C4-2B (cell line): ENCODE data around the gene CLEC16A.

Source experiments
- H3K27ac ChIP-seq: fragments of 450-650 bp; 2 replicates; pipeline ENCODE4 v1.5.1; 2017
- ZFX ChIP-seq: fragments of 450-650 bp; IDR thresholded peaks from 2 replicates; pipeline ENCODE4 v1.6.1; 2017
- TF ChIP-seq, protein P1 (sequence below): fragments of 450-650 bp; conservative IDR thresholded peaks from 2 replicates; pipeline ENCODE4 v1.5.1; 2017; ENCODE audit warnings: mild to moderate bottlenecking

The CLEC16A gene, protein sequence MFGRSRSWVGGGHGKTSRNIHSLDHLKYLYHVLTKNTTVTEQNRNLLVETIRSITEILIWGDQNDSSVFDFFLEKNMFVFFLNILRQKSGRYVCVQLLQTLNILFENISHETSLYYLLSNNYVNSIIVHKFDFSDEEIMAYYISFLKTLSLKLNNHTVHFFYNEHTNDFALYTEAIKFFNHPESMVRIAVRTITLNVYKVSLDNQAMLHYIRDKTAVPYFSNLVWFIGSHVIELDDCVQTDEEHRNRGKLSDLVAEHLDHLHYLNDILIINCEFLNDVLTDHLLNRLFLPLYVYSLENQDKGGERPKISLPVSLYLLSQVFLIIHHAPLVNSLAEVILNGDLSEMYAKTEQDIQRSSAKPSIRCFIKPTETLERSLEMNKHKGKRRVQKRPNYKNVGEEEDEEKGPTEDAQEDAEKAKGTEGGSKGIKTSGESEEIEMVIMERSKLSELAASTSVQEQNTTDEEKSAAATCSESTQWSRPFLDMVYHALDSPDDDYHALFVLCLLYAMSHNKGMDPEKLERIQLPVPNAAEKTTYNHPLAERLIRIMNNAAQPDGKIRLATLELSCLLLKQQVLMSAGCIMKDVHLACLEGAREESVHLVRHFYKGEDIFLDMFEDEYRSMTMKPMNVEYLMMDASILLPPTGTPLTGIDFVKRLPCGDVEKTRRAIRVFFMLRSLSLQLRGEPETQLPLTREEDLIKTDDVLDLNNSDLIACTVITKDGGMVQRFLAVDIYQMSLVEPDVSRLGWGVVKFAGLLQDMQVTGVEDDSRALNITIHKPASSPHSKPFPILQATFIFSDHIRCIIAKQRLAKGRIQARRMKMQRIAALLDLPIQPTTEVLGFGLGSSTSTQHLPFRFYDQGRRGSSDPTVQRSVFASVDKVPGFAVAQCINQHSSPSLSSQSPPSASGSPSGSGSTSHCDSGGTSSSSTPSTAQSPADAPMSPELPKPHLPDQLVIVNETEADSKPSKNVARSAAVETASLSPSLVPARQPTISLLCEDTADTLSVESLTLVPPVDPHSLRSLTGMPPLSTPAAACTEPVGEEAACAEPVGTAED

DNA sequence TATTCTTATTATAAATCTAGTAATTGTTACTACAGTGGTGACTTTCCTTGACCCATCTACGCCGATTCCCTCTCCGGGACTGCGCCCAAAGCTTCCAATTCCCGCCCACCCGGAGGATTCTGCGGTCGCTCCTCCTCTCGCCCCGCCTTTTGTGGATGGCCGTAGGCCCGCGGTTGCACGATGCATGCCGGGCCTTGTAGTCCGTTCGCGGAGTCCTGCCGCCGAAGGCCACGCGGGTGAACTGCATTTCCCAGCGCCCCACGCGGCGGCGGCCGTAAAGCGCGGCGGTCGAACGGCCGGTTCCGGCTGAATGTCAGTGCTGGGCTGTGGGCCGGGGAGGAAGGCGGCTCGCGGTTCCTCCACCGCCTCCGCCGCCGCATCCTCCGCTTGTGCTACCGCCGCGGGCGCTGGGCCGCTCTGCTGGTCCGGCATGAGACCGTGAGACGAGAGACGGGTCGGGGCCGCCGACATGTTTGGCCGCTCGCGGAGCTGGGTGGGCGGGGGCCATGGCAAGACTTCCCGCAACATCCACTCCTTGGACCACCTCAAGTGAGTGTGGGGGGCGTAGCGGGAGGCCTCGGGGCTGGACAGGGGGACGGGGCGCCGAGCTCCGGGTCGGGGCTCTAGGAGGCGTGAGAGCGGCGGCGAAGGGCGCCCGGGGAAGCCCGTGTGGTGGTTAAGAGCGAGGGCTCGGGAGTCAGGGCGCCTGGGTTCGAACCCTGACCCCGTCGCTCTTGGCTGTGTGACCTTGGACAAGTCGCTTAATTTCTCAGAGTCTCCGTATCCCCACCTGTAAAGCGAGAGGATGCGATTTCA, at the start of gene CLEC16A:
Gene CLEC16A, plus strand, starts transcription at position 316 of the 816 bp plus-strand sequence. Its CDS starts 154 bp downstream, at position 470.
- H3K27ac ChIP-seq = peak within 1 kb of the TSS; percentile 82
- TF ChIP-seq, protein P1, sequence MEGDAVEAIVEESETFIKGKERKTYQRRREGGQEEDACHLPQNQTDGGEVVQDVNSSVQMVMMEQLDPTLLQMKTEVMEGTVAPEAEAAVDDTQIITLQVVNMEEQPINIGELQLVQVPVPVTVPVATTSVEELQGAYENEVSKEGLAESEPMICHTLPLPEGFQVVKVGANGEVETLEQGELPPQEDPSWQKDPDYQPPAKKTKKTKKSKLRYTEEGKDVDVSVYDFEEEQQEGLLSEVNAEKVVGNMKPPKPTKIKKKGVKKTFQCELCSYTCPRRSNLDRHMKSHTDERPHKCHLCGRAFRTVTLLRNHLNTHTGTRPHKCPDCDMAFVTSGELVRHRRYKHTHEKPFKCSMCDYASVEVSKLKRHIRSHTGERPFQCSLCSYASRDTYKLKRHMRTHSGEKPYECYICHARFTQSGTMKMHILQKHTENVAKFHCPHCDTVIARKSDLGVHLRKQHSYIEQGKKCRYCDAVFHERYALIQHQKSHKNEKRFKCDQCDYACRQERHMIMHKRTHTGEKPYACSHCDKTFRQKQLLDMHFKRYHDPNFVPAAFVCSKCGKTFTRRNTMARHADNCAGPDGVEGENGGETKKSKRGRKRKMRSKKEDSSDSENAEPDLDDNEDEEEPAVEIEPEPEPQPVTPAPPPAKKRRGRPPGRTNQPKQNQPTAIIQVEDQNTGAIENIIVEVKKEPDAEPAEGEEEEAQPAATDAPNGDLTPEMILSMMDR = no peak
- TF ChIP-seq ZFX = 0 out of 2 replicates have a peak, but pooled peaks have one; percentile 17

DNA sequence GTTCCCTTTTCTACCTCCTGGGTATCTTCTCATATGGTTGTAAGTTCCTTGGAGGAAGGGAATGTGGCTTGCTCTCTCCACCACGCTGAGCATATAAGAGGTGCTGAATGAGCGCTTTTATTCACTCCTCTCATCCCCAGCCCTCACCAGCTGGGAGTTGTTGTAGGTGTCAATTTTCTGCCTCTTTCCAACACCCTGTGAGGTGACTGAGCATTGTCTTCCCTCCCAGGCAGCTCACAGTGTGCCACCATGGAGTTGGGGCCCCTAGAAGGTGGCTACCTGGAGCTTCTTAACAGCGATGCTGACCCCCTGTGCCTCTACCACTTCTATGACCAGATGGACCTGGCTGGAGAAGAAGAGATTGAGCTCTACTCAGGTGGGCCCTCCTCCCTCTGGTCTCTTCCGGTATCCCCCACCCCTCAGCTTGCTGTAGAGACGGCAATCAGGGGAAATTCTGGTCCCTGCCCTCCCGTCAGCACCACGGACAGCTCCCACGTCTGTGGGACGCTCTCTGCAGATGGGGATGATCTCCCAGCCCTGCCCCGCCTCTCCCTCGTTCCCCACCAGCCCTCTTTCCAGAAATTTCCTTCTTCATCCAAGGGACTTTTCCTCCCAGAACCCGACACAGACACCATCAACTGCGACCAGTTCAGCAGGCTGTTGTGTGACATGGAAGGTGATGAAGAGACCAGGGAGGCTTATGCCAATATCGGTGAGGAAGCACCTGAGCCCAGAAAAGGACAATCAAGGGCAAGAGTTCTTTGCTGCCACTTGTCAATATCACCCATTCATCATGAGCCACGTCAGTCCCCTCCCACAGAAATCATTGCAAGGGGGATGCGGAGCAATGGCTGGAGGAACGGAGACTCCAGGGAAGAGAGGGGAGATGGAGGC, 49.1 kb upstream of the CLEC16A start:
- TF ChIP-seq ZFX = no peak
- TF ChIP-seq, protein P1 = no peak
- no peak overlapping the region for H3K27ac ChIP-seq

DNA sequence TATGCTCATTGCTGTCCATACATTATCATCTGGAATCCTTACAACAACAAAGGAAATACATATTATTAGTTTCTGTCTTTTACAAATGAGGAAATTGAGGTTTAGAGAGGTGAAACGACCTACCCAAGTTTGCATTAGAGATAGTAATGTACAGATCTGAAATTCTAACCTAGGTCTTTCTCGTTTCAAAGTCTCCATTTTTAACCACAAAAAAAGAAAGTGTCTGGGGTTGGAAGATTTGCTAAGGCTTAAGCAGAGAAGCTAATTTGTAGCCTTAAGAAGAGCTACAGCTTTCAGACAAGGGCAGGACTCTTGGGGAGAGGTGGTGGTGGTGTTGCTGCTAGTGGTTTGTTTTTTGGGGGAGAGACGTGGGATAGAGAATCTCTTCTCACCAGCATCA, 48.2 kb upstream of the CLEC16A start:
- H3K27ac ChIP-seq = no peak overlapping the region
- no peak for TF ChIP-seq ZFX
- TF ChIP-seq, protein P1 = no peak

DNA sequence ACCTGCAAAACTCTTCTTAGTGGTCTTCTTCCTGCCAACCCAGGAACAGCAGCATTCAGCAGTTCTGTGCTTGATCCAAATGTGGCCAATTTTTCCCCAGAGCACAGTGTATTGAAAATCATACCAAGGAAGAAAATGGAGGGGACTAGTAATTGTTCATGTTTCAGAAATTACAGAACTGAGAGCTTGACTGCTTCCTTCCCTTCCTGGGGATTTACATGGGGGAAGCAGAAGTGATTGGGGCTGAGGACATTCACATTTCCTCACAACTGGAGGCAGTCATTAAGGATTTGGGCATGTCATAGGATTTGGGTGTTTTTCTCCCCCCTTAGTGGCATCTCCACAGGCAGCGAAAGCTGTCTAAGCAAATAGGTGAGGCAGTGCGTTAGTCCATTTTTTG, 47.6 kb upstream of the CLEC16A start:
- no peak overlapping the region for H3K27ac ChIP-seq
- TF ChIP-seq, protein P1 = no peak
- TF ChIP-seq ZFX = no peak

DNA sequence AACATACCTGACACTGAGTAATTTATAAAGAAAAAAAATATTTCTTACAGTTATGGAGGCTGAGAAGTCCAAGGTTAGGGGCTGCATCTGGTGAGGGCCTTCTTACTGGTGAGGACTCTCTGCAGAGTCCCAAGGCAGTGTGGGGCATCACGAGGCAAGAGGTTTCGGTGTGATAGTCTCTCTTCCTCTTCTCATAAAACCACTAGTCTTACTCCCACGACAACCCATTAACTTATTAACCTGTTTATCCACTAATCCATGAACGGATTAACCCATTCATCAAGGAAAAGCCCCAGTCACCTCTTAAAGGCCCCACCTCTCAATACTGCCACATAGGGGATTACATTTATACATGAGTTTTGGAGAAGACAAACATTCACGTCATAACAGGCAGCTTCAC, 47.2 kb upstream of the CLEC16A start:
- no peak overlapping the region for H3K27ac ChIP-seq
- TF ChIP-seq ZFX = no peak
- TF ChIP-seq, protein P1 = no peak

DNA sequence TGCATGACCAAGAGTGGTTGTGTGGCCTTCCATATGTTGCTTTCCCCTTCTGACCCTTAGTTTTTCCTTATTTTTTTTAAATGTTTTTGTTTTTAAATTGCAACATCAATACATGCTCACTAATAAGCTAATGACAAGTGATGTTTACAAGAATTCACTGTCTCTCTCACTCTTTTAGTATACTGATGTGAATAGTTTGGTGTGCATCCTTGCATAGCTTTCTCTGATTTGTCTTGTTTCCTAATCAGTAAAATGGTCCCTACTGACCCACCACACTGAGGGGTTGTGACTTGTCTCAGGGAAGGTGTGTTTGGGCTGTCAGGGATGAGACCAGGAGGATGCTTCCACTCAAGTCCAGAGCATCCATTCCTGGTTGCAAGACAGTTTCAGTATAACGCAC, 41.4 kb upstream of the CLEC16A start:
- H3K27ac ChIP-seq = no peak overlapping the region
- TF ChIP-seq, protein P1 = no peak
- TF ChIP-seq ZFX = no peak
